GM21515 (cell line): Measurements from ENCODE around the gene COLGALT1.

Experiments used
- ATAC-seq: cut with Tn5 transposase; IDR thresholded peaks from one replicate; pipeline ENCODE4 v1.9.1; 2021; ENCODE audit not compliant: unreplicated experiment

Gene COLGALT1

DNA sequence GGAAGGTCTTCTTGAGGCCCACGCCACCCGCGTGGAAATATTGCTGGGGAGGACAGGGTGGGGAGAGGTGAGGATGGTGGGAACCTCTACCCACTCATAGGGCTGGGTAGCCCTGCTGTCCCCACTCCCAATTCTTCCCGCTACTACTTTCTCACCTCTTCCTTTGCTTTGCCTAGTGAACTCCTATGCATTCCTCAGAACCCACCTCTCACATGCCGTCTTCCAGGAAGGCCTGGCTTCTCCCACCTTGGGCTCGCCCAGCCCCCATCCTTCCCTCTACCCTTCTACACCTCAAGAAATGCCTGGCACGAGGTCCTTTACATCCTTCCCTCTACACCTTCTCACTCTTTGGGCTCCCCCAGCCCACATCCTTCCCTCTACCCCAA is 62.4 kb downstream of the COLGALT1 start:
- ATAC-seq: no peak

DNA sequence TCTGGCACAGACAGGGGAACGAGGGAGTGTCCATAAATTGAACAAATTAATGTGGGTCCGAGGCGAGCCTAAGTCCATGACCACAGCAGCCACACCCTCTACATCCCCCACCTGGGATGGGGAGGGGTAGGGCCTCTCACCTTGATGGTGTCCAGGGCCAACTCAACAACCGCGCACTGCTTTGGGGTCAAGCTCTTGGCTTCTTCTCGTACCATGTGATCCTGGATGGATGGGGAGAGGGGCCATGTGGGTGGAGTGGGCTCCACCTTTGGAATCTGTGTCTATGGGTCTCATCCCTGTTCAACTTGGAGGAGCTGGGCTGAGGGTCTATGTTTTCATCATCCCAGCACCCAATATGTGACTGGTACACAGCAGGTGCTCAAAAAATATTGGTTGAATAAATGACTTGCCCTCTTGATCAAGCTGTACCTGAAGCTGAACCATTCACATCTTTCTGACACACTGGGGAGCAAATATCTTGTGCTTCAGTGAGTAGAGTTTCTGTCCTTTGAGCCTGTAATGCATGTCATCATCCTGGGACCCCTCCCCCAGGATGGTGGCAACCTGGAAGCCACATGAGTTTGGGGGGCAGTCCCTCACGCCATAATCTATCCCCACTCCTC is 62.9 kb downstream of the COLGALT1 start:
- no peak for ATAC-seq

- no peak for ATAC-seq
These were observed 63.5 kb downstream of the COLGALT1 start for GRCh38 chr19:17618936-17619335.

- no peak for ATAC-seq
These were observed 65.2 kb downstream of the COLGALT1 start for GRCh38 chr19:17620696-17621095.

DNA sequence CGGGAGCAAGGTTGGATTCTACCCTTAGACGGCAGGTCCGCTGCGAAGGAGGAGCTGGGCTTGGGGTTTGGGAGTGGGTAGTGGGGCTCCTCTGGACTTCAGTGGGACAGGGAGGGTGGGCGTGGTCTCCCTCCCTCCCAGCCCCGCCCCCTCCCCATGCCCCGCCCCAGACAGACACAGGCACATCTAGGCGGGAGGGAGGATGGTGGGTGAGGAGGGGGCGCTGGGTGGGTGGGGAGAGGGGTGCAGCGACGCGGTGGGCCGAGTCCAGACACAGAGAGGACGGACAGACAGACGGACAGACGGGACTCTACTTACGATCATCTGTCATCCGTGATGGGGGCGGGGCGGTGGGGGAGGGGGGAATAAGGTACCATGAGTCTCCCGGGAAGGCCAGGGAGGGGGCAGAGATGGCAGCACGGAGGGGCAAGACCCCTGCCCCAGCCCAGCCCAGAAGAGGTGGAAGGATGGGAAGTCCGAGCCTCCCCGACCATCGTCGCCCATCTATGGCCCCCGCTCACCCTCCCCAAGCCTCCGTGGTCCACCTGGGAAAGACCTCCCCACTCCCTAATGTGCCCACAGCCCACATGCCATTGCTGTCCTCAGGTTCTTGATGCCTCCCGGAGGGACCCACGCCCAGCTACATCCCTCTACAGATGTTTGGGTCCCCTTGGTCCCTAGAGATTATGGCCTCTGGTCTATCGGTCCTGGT is 67.9 kb downstream of the COLGALT1 start:
- ATAC-seq: no peak

DNA sequence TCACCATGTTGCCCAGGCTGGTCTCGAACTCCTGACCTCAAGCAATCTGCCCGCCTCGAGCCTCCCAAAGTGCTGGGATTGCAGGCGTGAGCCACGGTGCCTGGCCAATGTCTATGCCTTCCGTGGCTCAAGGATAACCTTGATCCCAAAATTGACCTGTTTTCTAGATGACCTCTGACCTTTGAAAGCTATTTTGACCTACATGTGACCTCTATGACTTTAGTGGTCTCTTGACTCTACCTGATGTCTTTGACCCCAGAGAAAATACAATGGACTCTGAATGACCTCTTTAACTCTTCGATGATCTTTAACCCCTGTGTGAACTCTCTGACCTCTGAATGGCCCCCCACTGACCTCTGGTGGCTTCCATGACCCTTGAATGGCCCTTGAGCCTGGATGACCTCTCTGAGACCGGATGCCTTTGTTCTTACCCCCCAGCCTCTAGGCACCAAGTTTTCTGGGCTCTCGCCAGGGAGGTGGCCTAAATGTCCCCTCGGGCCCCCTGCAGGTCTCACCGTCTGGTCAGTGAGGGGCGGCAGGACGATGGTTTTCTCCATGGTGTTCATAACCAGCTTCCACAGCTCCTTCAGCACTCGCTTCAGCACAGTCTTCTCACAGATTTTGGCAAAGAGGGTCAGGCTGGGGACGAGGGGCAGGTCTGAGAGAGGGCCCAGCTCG is 69.0 kb downstream of the COLGALT1 start:
- no peak for ATAC-seq

GRCh38 chr19:17625043-17625442 is 69.6 kb downstream of the COLGALT1 start:
- ATAC-seq: no peak

- no peak for ATAC-seq
These were observed 70.5 kb downstream of the COLGALT1 start for GRCh38 chr19:17625980-17626379.

GRCh38 chr19:17626456-17627015 is 71.1 kb downstream of the COLGALT1 start:
- no peak for ATAC-seq

- no peak for ATAC-seq
These were observed 71.7 kb downstream of the COLGALT1 start for GRCh38 chr19:17627161-17627560.

- no peak for ATAC-seq
These were observed 72.5 kb downstream of the COLGALT1 start for GRCh38 chr19:17627921-17628320.

- ATAC-seq: no peak
These were observed 74.3 kb downstream of the COLGALT1 start for GRCh38 chr19:17629760-17630159.

- ATAC-seq: no peak
These were observed 77.1 kb downstream of the COLGALT1 start for GRCh38 chr19:17632577-17632976.
